Naive thymus-derived CD4-positive, alpha-beta T cell (primary cell): Measurements from ENCODE around the gene PROP1. TPM values are rescaled to one million over a fixed set of nuclear protein-coding genes. Genes with fewer than 3 reads are reported as not detected.

ENCODE experiments used
- polyA plus RNA-seq, 2 donors: library from polyadenylated mRNA; unstranded; fragments of 300-500 nt; fragmentation: Illumina TruSeq; gene quantifications; one replicate each; pipeline ENCODE4 v1.2.3, GENCODE V29; 2021
- total RNA-seq, 6 experiments: library from RNA in 5 of 6; stranded (reverse) in 5 of 6; gene quantifications; 1 replicate in 5 of 6; 2 replicates in 1 of 6; pipeline ENCODE4 v1.2.3 and lab custom pipeline; 2021 to 2026

Gene PROP1
- total and polyA plus RNA-seq, 7 experiments from 2014 or later, result not detected

Other genes starting within 250 kb of the PROP1 start
- gene FAM153A, start 213.3 kb downstream of the PROP1 start, total RNA-seq, result 100 to 1,000 TPM in 3 of 5 experiments, 10 to 100 TPM in 2; 27.9 to 166 (median 125) TPM
- 1 to 10 TPM; 1.2 to 4.0 TPM for gene FAM153A, start 213.3 kb downstream of the PROP1 start, polyA plus RNA-seq
- gene N4BP3, start 117.3 kb upstream of the PROP1 start, total RNA-seq, result 1 to 10 TPM in 3 of 5 experiments, under 1 TPM in 2; 0.79 to 3.5 (median 2.1) TPM
- gene N4BP3, start 117.3 kb upstream of the PROP1 start, polyA plus RNA-seq, result 1 to 10 TPM in 1 of 2 donors, under 1 TPM in 1; 0.19 to 1.1 TPM
- 10 to 100 TPM; 21.0 to 42.7 (median 23.3) TPM for gene RMND5B, start 134.8 kb upstream of the PROP1 start, total RNA-seq
- gene RMND5B, start 134.8 kb upstream of the PROP1 start, polyA plus RNA-seq, result 10 to 100 TPM; 41.8 to 56.8 TPM
- gene NHP2, start 157.6 kb upstream of the PROP1 start, total RNA-seq, result 100 to 1,000 TPM in 1 of 5 experiments, 10 to 100 TPM in 4; 50.5 to 149 (median 70.5) TPM
- gene NHP2, start 157.6 kb upstream of the PROP1 start, polyA plus RNA-seq, result 100 to 1,000 TPM; 226 to 231 TPM
- gene GMCL2, start 191.1 kb upstream of the PROP1 start, total RNA-seq, result not detected
- not detected for gene GMCL2, start 191.1 kb upstream of the PROP1 start, polyA plus RNA-seq
- gene HNRNPAB, start 208.3 kb upstream of the PROP1 start, total RNA-seq, result 100 to 1,000 TPM in 1 of 5 experiments, 10 to 100 TPM in 4; 68.9 to 197 (median 82.6) TPM
- gene HNRNPAB, start 208.3 kb upstream of the PROP1 start, polyA plus RNA-seq, result 10 to 100 TPM; 40.6 to 62.4 TPM
- gene PHYKPL, start 236.6 kb upstream of the PROP1 start, total RNA-seq, result 100 to 1,000 TPM; 107 to 265 (median 176) TPM
- gene PHYKPL, start 236.6 kb upstream of the PROP1 start, polyA plus RNA-seq, result 10 to 100 TPM; 38.8 to 50.2 TPM